A673 (cell line): Measurements from ENCODE around the gene HS3ST6. TPM values are rescaled to one million over a fixed set of nuclear protein-coding genes. Genes with fewer than 3 reads are reported as not detected.

ENCODE experiments used
- BruUV-seq: library from RNA; stranded (reverse); fragments of 400-500 nt; replicated peaks from 2 replicates; lab custom pipeline; 2021; lab: Mats Ljungman, UMichigan
- CTCF ChIA-PET: fragments of 300-600 bp; sonication (Branson Sonifier 250); formaldehyde crosslinking; loops from one replicate; lab custom pipeline; 2022; ENCODE audit warnings: antibody characterized with exemption; lab: Charles Lee
- POLR2A ChIA-PET: fragments of 300-600 bp; sonication (Branson Sonifier 250); formaldehyde crosslinking; loops from one replicate; lab custom pipeline; 2022; ENCODE audit warnings: antibody characterized with exemption; ENCODE audit not compliant: low non-redundant PET; lab: Charles Lee
- DNase-seq: peaks from one replicate; pipeline ENCODE4 v3.0.0-alpha.2; 2015; ENCODE audit warnings: low spot score
- H3K27ac ChIP-seq: fragments of 200-600 bp; sonication (generic); 2 replicates; pipeline ENCODE4 v1.5.1; 2016; ENCODE audit warnings: mixed run types, low read depth, mild to moderate bottlenecking, mixed read lengths, antibody characterized with exemption, low read length; ENCODE audit not compliant: poor library complexity, severe bottlenecking
- H3K27me3 ChIP-seq: fragments of 200-600 bp; sonication (generic); replicated peaks from 2 replicates; pipeline ENCODE4 v1.6.1; 2017; ENCODE audit warnings: mixed run types, low read depth, mild to moderate bottlenecking, mixed read lengths, antibody characterized with exemption, low read length; ENCODE audit not compliant: insufficient read depth, poor library complexity
- H3K36me3 ChIP-seq: fragments of 200-600 bp; sonication (generic); 2 replicates; pipeline ENCODE4 v1.6.1; 2016; ENCODE audit warnings: mixed run types, mild to moderate bottlenecking, mixed read lengths, antibody characterized with exemption, low read length; ENCODE audit not compliant: insufficient read depth, poor library complexity, severe bottlenecking
- H3K4me1 ChIP-seq: fragments of 200-600 bp; sonication (generic); 2 replicates; pipeline ENCODE4 v1.6.1; 2017; ENCODE audit warnings: mixed run types, mild to moderate bottlenecking, mixed read lengths, antibody characterized with exemption, low read length; ENCODE audit not compliant: insufficient read depth, poor library complexity, severe bottlenecking
- H3K4me3 ChIP-seq: fragments of 200-600 bp; sonication (generic); 2 replicates; pipeline ENCODE4 v1.5.1; 2016; ENCODE audit warnings: low read depth, mixed run types, mild to moderate bottlenecking, mixed read lengths, low read length; ENCODE audit not compliant: poor library complexity, severe bottlenecking
- H3K9me3 ChIP-seq: fragments of 200-600 bp; sonication (generic); 2 replicates; pipeline ENCODE4 v1.6.1; 2016; ENCODE audit warnings: mixed run types, low read depth, mild to moderate bottlenecking, mixed read lengths, antibody characterized with exemption, low read length; ENCODE audit not compliant: poor library complexity, severe bottlenecking
- CTCF ChIP-seq: fragments of 300-800, 200-600 bp; sonication (generic); conservative IDR thresholded peaks from 2 replicates; pipeline ENCODE4 v1.5.1; 2017; ENCODE audit warnings: low read depth, mild to moderate bottlenecking, antibody characterized with exemption, low read length, moderate library complexity, mixed read lengths
- EZH2 ChIP-seq: fragments of 200-600 bp; sonication (generic); IDR thresholded peaks from 2 replicates; pipeline ENCODE4 v1.6.1; 2017; ENCODE audit warnings: borderline replicate concordance, low read depth, mild to moderate bottlenecking, mixed read lengths, antibody characterized with exemption, low read length; ENCODE audit not compliant: poor library complexity, severe bottlenecking
- intact Hi-C: fragments of 100-400 bp; cut with micrococcal nuclease; formaldehyde crosslinking; loops from one replicate; pipeline ENCODE4 v1.10.0; 2022; ENCODE audit not compliant: unreplicated experiment
- total RNA-seq: library from RNA; stranded (reverse); gene quantifications from 2 replicates; pipeline ENCODE4 v1.2.3, GENCODE V29; 2021

The HS3ST6 gene
- total RNA-seq, 1 experiment from 2014 or later, result not detected

GRCh38 chr16:1865902-1866690 is 52.1 kb downstream of the HS3ST6 start:
- DNase-seq, result no peak
- Histone ChIP-seq H3K27ac (no peak overlapping the region), H3K27me3 (no peaks in the 10 kb centered on the region), H3K4me1 (no peaks in the 10 kb centered on the region), H3K9me3 (no peaks in the 10 kb centered on the region), H3K36me3 (no peaks in the 10 kb centered on the region), H3K4me3 (no peak overlapping the region)
- CTCF ChIA-PET, result interaction anchor here (0.6 kb wide), 1 partner anchor 274 kb away, joined by 3 read pairs; no protein-coding TSS in a partner anchor
- intact Hi-C loops, result loop anchor here (5.0 kb wide), 1 partner anchor 61 kb away; no protein-coding TSS in a partner anchor
- no TSS peak for BruUV-seq
- POLR2A ChIA-PET, result no interaction called here
- TF ChIP-seq EZH2, result no peak
- TF ChIP-seq CTCF, result no peak

GRCh38 chr16:1863681-1864460 is 54.3 kb downstream of the HS3ST6 start:
- TF ChIP-seq EZH2 (no peak), CTCF (peak; percentile 52; the same call in 1 of the 2 replicates)
- no peak overlapping the region for H3K4me3 ChIP-seq
- ChIA-PET POLR2A (no interaction called here), CTCF (no interaction called here)
- H3K36me3 ChIP-seq, result no peaks in the 10 kb centered on the region
- H3K9me3 ChIP-seq, result no peaks in the 10 kb centered on the region
- intact Hi-C loops, result no loop called here
- H3K27me3 ChIP-seq, result peaks cover 20% of the 10 kb centered on the region
- peak; percentile 57 for DNase-seq
- H3K27ac ChIP-seq, result no peak overlapping the region
- H3K4me1 ChIP-seq, result no peaks in the 10 kb centered on the region
- BruUV-seq, result no TSS peak

GRCh38 chr16:1862394-1862793 is 55.8 kb downstream of the HS3ST6 start:
- DNase-seq, result no peak
- ChIA-PET CTCF (no interaction called here), POLR2A (no interaction called here)
- Histone ChIP-seq H3K36me3 (no peaks in the 10 kb centered on the region), H3K4me1 (no peaks in the 10 kb centered on the region), H3K27ac (no peak overlapping the region), H3K9me3 (no peaks in the 10 kb centered on the region), H3K27me3 (peaks cover 35% of the 10 kb centered on the region), H3K4me3 (no peak overlapping the region)
- intact Hi-C loops, result no loop called here
- no peak for TF ChIP-seq EZH2
- TF ChIP-seq CTCF, result no peak
- no TSS peak for BruUV-seq
